Measurements from ENCODE around the gene SDK1.

Gene SDK1

GRCh38 chr7:3333861-3334260 is 32.8 kb downstream of the SDK1 start:
- TF ChIP-seq GATA1 (IDR thresholded peaks at IDR 0.05; ENCODE audit: low read depth, low read length) (no peak), POLR2A (IDR thresholded peaks at IDR 0.05; ENCODE audit: low read length) (no peak)

DNA sequence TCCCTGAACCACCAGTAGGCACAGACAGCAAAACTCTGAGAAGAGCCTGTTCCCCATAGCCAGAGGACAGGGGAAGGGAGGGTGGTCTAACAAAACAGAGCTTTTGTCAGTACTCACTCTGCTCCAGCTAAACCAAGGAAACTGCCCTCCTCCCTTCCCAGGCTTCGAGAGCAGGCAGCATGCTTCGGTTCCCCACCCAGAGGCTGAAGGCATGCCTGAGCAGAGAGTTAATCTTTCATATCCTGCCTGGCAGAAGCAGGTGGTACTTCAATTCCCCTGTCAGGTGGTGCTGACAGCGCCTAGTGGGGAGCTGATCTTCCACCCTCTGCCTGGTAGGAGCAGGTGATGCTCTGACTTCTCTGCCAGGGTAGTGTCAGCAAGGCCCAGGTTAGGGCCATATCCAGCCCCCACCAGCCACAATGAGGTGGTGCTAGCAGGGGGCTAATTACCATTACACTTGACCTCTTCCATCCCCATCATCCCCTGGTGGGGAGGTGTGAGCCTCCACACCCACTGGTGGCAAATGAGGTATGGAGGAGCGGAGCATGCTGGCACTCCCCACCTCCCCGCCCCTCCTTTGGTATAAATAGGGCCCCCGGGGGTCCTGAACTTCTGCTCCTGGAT is 35.1 kb downstream of the SDK1 start:
- TF ChIP-seq POLR2A (IDR thresholded peaks at IDR 0.05; ENCODE audit: low read length) (no peak), GATA1 (IDR thresholded peaks at IDR 0.05; ENCODE audit: low read depth, low read length) (no peak)

More at GRCh38 chr7:3333861-3334260, 32.8 kb downstream of the SDK1 start:
- DNase-seq = no peak

DNA sequence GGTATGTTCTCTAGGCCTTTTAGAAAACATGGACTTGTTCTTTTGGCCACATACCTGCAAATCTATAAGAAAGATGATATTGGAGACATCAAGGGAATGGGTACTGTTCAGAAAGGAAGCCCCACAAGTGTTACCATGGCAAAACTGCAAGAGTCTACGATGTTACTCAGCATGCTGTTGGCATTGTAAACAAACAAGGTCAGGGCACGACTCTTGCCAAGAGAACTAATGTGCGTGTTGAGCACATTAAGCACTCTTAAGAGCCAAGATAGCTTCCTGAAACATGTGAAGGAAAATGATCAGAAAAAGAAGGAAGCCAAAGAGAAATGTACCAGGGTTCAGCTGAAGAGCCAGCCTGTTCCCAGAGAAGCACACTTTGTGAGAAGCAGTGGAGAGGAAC is 37.1 kb downstream of the SDK1 start:
- no peak for DNase-seq
- TF ChIP-seq POLR2A (IDR thresholded peaks at IDR 0.05; ENCODE audit: low read length) (no peak), GATA1 (IDR thresholded peaks at IDR 0.05; ENCODE audit: low read depth, low read length) (no peak)

More for the DNA sequence above, 35.1 kb downstream of the SDK1 start:
- no peak for DNase-seq

- TF ChIP-seq POLR2A (IDR thresholded peaks at IDR 0.05; ENCODE audit: low read length) (no peak), GATA1 (IDR thresholded peaks at IDR 0.05; ENCODE audit: low read depth, low read length) (no peak)
- no peak for DNase-seq
Observed at GRCh38 chr7:3345699-3346481, 44.8 kb downstream of the SDK1 start.

DNA sequence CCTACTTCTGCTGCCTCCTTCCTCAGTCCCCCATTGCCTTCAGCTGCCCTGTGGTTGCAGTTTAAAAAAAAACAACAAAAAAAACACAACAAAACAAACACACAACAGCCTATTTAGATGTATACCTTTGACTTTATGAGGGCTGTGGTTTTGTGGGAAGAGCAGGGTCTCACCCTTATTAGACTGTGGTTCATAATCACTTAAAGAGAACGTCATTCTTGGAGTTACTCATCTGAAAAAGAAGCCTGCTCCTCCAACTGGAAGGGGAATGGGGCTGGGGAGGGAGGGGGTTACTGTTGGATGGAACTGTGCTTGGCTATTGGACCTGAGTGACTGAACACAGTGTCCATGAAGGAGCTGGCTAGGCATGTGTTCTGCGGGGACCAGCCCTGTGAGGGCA is 48.1 kb downstream of the SDK1 start:
- TF ChIP-seq GATA1 (IDR thresholded peaks at IDR 0.05; ENCODE audit: low read depth, low read length) = no peak
- no peak for TF ChIP-seq POLR2A (IDR thresholded peaks at IDR 0.05; ENCODE audit: low read length)

DNA sequence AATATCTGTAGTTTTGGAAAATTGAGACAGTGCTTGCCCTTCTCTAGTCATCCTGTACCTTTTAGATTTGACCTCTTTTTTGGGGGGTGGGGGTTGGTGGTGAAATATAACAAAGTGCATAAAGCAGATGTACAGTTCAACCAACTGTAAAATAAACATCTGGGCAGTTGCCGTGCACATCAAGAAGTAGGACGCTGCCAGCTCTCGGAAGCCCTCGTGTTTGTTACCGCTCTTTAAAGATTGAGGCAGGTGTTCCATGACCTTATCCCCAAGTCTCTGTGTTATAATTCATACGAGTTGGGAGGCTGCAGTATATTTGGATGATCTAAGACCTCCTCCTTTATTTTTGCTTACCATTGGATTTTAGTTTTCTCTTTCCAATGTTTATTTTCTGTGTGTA is 55.1 kb downstream of the SDK1 start:
- no peak for DNase-seq
- TF ChIP-seq GATA1 (IDR thresholded peaks at IDR 0.05; ENCODE audit: low read depth, low read length) (no peak), POLR2A (IDR thresholded peaks at IDR 0.05; ENCODE audit: low read length) (no peak)

More for the DNA sequence above, 48.1 kb downstream of the SDK1 start:
- no peak for DNase-seq

DNA sequence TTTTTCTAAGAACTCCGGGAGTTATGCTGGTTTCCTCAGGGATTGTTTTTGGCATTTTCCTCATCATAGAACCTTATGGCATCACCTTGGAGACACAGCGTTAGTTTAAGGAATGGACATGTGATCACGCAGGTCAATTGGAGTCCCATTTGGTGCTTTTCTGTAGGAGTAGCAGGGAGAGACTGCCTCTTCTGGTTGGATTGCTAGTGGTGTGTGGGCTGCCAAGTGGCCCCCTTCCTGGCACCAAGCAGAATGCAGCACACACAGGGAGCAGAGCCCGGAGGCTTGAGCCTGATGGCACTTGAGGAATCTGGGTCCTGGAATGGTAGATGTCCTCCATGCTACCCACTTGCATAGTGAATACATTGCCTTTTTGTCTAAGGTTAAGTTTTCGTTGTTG is 57.9 kb downstream of the SDK1 start:
- no peak for TF ChIP-seq GATA1 (IDR thresholded peaks at IDR 0.05; ENCODE audit: low read depth, low read length)
- no peak for TF ChIP-seq POLR2A (IDR thresholded peaks at IDR 0.05; ENCODE audit: low read length)
- DNase-seq = no peak

GRCh38 chr7:3367261-3367660 is 66.2 kb downstream of the SDK1 start:
- TF ChIP-seq GATA1 (IDR thresholded peaks at IDR 0.05; ENCODE audit: low read depth, low read length) = no peak
- TF ChIP-seq POLR2A (IDR thresholded peaks at IDR 0.05; ENCODE audit: low read length) = no peak
- DNase-seq = no peak

DNA sequence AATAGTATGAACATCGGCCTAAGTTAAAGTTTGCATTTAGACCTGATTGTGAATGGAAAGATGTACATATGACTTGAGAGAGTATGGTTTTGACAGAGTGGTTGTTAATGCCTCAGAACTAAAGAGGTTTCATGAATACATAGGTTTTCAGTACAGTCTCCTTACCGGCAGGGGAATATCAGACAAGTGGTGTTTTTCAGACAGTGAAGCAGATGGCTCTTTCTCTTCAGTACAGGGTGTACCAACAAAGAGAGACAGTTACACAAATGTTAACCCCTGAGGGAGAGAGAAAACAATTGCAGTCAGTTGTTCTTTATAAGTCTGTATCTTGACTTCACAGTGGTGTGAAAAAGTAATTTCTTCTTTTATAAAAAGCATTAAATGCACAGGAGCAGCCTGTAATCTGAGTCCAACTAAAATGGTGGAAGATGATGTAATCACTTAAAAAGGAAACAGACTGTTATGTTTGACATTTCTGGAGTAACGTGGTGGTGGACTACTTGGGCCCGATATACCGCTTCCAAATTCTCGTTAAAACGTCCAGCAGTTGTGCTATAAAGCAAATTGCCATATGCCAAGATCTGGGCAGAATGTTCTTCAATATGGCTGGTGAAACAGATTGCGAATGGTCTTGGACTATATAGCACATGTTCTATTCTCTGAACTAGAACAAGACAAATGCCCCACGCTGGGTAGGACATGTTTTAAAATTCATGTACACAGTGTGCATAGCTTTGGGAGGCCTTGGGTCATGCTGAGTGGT is 69.2 kb downstream of the SDK1 start:
- TF ChIP-seq POLR2A (IDR thresholded peaks at IDR 0.05; ENCODE audit: low read length) (no peak), GATA1 (IDR thresholded peaks at IDR 0.05; ENCODE audit: low read depth, low read length) (no peak)
- no peak for DNase-seq

- no peak for DNase-seq
- TF ChIP-seq GATA1 (IDR thresholded peaks at IDR 0.05; ENCODE audit: low read depth, low read length) = no peak
- TF ChIP-seq POLR2A (IDR thresholded peaks at IDR 0.05; ENCODE audit: low read length) = no peak
Observed at GRCh38 chr7:3370921-3371320, 69.9 kb downstream of the SDK1 start.

- TF ChIP-seq POLR2A (IDR thresholded peaks at IDR 0.05; ENCODE audit: low read length) (no peak), GATA1 (IDR thresholded peaks at IDR 0.05; ENCODE audit: low read depth, low read length) (no peak)
- no peak for DNase-seq
Observed at GRCh38 chr7:3371601-3372000, 70.5 kb downstream of the SDK1 start.

- TF ChIP-seq POLR2A (IDR thresholded peaks at IDR 0.05; ENCODE audit: low read length) (no peak), GATA1 (IDR thresholded peaks at IDR 0.05; ENCODE audit: low read depth, low read length) (no peak)
- DNase-seq = no peak
Observed at GRCh38 chr7:3374239-3374638, 73.2 kb downstream of the SDK1 start.

- DNase-seq = no peak
- no peak for TF ChIP-seq POLR2A (IDR thresholded peaks at IDR 0.05; ENCODE audit: low read length)
- no peak for TF ChIP-seq GATA1 (IDR thresholded peaks at IDR 0.05; ENCODE audit: low read depth, low read length)
Observed at GRCh38 chr7:3378390-3379150, 77.5 kb downstream of the SDK1 start.

- DNase-seq = no peak
- TF ChIP-seq POLR2A (IDR thresholded peaks at IDR 0.05; ENCODE audit: low read length) (no peak), GATA1 (IDR thresholded peaks at IDR 0.05; ENCODE audit: low read depth, low read length) (no peak)
Observed at GRCh38 chr7:3380034-3380433, 79.0 kb downstream of the SDK1 start.
